ENCODE data around the gene WDFY4.

The WDFY4 gene

DNA sequence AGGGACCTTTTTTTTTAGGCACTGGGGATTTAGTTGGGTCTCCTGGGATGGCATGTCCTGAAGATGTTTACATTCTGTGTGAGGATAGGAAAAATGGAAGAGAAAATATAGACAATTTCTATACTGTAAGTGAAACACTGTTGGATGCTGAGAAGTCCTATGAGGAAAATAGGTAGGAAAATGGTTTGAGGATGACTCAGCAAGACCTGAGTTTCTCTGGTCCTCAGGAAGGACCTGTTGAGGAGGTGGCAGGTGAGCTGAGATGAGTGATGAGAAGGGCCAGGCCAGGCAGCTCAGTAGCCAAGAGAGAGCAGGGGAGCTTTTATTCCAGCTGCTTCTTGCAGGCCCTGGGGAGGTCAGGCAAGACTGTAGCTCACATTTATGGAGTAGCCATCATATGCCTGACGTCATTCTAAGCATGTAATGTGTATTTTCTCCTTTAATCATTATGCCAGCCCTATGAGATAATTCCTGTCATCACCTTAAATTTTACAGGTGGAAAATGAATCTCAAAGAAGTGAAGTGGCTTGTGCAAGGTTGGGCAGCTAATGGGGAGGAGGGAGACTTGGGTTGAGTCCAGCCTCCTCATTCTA lies 274.0 kb downstream of the WDFY4 start:
- no peak for FAIRE-seq
- TF ChIP-seq, protein P1, sequence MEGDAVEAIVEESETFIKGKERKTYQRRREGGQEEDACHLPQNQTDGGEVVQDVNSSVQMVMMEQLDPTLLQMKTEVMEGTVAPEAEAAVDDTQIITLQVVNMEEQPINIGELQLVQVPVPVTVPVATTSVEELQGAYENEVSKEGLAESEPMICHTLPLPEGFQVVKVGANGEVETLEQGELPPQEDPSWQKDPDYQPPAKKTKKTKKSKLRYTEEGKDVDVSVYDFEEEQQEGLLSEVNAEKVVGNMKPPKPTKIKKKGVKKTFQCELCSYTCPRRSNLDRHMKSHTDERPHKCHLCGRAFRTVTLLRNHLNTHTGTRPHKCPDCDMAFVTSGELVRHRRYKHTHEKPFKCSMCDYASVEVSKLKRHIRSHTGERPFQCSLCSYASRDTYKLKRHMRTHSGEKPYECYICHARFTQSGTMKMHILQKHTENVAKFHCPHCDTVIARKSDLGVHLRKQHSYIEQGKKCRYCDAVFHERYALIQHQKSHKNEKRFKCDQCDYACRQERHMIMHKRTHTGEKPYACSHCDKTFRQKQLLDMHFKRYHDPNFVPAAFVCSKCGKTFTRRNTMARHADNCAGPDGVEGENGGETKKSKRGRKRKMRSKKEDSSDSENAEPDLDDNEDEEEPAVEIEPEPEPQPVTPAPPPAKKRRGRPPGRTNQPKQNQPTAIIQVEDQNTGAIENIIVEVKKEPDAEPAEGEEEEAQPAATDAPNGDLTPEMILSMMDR (IDR thresholded peaks at IDR 0.05; ENCODE audit: insufficient read depth, missing control alignments) = no peak
- DNase-seq (ENCODE audit: insufficient read length, low spot score) = no peak

DNA sequence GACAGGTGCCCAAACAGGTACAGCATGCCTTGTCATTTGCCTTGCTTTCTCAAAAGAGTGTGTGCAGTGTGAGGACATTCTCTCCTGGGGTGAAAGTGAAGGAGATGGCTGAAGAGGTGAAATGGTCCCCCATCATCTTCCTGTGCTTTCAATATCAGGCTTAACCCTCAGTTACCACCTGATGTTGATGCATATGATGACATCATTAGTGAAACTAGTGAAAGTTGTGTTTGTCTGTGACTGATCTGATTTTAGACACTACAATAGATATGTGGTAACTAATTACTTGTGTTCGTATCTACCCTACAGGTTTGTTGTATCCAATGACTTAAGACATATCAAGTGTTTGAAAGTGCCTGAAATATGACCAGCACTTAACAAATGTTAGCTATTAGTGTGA lies 279.4 kb downstream of the WDFY4 start:
- no peak for FAIRE-seq
- no peak for DNase-seq (ENCODE audit: insufficient read length, low spot score)
- TF ChIP-seq, protein P1 (IDR thresholded peaks at IDR 0.05; ENCODE audit: insufficient read depth, missing control alignments) = no peak

DNA sequence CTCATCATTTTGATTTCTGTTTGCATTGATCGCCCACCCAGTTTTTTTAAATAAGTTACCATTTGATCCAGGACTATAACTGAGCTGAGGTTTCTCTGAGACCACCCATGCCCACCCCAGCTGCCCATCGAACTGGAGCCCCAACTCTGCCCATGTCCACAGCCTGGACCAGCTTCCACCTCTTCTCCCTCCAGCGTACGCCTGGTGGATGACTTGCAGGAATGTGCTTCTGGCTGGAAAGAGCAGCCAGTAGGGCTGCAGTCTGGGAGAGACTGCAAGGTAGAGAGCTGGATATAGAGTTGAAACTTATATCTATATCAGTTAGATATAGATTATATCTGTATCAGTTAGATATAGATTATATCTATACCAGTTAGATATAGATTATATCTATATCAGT lies 280.8 kb downstream of the WDFY4 start:
- FAIRE-seq (no peak), DNase-seq (ENCODE audit: insufficient read length, low spot score) (no peak)
- TF ChIP-seq, protein P1 (IDR thresholded peaks at IDR 0.05; ENCODE audit: insufficient read depth, missing control alignments) = no peak

DNA sequence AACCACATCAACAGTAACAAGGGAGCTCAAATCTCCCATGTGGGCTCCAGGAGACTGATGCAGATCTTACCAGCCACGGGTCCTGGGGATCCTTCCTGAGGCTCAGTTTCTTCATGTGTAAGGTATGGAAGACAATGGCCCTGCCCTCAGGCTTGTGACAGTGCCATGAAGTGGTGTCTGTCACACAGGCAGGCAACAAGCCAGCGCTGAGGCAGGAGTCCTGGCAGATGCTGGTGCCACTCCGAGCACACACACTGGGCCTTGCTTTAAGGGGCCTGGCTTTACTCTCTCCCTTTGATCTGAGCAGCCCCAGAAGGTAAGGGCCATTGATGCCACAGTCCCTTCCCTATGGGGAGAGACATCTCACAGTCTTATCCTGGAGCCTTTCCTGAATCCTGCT lies 283.4 kb downstream of the WDFY4 start:
- TF ChIP-seq, protein P1 (IDR thresholded peaks at IDR 0.05; ENCODE audit: insufficient read depth, missing control alignments) = no peak
- DNase-seq (ENCODE audit: insufficient read length, low spot score) (no peak), FAIRE-seq (no peak)

DNA sequence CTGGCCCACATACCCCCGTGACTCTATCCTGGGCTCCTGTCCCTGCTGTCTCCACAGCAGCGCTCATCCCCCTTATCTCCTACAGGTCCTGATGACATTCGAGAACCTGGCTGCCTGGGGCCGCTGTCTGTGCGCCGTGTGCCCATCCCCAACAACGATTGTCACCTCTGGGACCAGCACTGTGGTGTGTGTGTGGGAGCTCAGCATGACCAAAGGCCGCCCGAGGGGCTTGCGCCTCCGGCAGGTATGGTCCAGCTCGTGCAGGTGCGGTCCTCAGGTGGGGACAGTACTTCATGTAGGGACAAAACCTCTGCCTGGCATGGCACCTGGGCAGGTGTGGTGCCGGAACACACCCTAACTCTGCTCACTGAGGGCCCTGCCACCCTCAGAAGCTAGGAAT lies 285.4 kb downstream of the WDFY4 start:
- DNase-seq (ENCODE audit: insufficient read length, low spot score) = no peak
- FAIRE-seq = no peak
- TF ChIP-seq, protein P1 (IDR thresholded peaks at IDR 0.05; ENCODE audit: insufficient read depth, missing control alignments) = no peak

DNA sequence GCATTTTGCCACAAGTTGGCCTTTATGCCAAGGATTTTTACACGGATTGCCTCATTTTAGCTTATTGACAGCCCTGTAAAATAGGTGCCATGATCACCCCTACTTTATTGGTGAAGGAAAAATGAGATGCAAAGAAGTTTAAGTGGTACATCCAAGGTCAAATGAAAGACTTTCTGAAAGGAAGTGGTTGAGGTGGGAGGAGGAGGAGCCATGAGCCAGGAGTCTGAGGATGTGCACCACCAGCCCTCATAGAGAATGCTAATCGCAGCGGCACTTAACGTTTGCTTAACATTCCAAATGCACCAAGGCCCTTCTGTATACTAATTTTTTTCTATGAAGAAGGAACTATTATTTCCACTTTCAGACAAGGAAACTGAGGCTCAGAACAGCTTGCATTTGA lies 286.0 kb downstream of the WDFY4 start:
- FAIRE-seq (no peak), DNase-seq (ENCODE audit: insufficient read length, low spot score) (no peak)
- TF ChIP-seq, protein P1 (IDR thresholded peaks at IDR 0.05; ENCODE audit: insufficient read depth, missing control alignments) = no peak

DNA sequence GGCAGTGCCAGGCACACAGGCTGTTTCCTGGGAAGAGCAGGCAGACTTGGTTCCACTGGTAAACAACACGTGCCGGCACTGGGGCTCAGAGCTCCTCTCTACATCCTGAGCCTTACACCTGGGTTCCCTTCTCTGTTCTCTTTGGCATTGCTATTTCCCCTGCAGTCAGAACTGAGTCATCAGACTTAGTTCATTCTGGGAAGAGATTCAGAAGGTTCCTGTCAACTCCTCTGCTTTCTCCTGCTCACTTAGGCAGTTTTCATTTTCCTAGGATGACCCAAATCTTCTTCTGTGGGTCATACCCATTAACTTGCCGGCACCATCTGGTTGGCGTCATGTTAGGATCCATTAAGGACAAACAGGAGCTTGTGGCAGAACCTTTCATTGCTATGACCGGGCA lies 288.4 kb downstream of the WDFY4 start:
- TF ChIP-seq, protein P1 (IDR thresholded peaks at IDR 0.05; ENCODE audit: insufficient read depth, missing control alignments) = no peak
- no peak for FAIRE-seq
- no peak for DNase-seq (ENCODE audit: insufficient read length, low spot score)
